ENCODE results near the gene TBXAS1. TPM values are rescaled to one million over a fixed set of nuclear protein-coding genes. Genes with fewer than 3 reads are reported as not detected.
A peak's percentile ranks its signal among the peaks of the same experiment; 100 is the strongest.

The TBXAS1 gene
- total RNA-seq, 2 experiments from 2014 or later = 3.6 to 5.1 TPM

DNA sequence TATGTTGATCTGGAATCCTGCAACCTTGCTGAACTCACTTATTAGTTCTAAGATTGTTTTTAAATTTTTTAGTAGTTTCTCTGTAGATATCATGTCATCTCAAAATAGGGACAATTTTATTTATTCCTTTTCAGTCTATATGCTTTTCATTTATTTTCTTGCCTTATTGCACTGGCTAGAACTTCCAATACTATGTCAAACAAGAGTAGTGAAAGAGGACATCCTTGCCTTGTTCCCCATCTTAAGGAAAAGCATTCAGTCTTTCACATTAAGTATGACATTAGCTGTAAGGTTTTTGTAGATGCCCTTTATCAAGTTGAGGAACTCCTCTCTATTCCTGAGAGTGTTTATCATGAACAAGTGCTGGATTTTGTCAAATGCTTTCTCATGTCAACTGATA, 77.8 kb downstream of the TBXAS1 start:
- peaks cover 10% of the 10 kb centered on the region for H3K9me3 Mint-ChIP-seq (ENCODE audit: low read depth)
- H3K4me3 Mint-ChIP-seq = no peak overlapping the region
- H3K36me3 Mint-ChIP-seq (ENCODE audit: low read depth) = no peaks in the 10 kb centered on the region
- no peak overlapping the region for H3K27ac Mint-ChIP-seq
- H3K27me3 Mint-ChIP-seq = no peaks in the 10 kb centered on the region
- ATAC-seq (no peak), DNase-seq (no peak)
- POLR2A ChIA-PET = no interaction called here
- CTCF ChIA-PET = no interaction called here
- peaks cover 7% of the 10 kb centered on the region for H3K4me1 Mint-ChIP-seq
- intact Hi-C loops (cut with DNase I, micrococcal nuclease) = no loop called here

DNA sequence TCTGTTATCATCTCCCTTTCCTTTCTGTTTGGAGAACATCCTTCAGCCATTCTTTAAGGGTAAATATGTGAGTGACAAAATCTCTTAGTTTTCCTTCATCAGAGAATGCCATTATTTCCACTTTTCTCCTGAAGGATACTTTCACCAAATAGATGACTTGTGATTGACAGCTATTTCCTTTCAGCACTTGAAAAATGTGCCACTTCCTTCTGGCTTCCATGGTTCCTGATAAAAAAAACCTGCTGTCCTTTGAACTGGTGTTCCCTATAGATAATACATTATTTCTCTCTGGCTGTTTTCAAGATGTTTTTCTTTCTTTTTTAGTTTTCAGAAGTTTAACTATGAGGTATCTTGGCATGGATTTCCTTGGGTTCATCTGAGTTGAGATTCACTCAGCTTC, 79.7 kb downstream of the TBXAS1 start:
- POLR2A ChIA-PET = no interaction called here
- H3K4me3 Mint-ChIP-seq = no peak overlapping the region
- DNase-seq = no peak

DNA sequence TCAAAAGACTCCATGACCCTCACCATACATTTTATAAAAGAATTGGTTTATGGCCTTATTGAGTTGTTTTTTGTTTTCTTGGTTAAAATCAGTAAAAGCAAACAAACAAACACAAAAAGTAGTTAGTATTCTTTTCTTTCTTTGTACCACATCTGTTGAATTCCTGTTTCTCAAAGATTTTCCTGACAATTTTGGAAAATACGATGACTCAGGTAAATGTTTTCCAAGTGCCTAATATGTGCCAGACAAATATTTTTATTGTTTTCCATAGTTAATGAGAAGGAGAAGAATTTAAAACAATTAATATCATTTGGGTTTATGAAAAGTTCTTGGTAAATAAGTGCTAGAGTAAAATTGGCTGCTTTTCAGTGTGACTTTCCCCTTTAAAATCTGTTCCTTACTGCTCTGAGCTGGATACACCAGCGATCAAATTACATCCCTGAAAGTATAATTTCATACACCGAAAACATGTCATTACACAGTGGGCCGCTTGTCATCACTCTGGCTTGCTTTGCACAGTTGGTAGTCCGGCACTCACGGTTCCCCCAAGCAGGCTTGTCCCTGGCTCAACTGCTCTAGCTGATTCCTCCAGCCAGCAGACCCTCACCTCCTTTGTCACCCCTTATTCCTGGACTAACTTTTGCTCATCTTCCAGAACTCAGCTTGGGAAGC, 80.5 kb downstream of the TBXAS1 start:
- Mint-ChIP-seq H3K27ac (no peak overlapping the region), H3K4me3 (no peak overlapping the region), H3K4me1 (peaks cover 7% of the 10 kb centered on the region), H3K9me3 (ENCODE audit: low read depth) (no peaks in the 10 kb centered on the region), H3K36me3 (ENCODE audit: low read depth) (peaks cover 2% of the 10 kb centered on the region), H3K27me3 (peaks cover under 1% of the 10 kb centered on the region)
- DNase-seq = no peak
- ChIA-PET CTCF (interaction anchor here (0.7 to 1.0 kb wide), 2 partner anchors 20 to 264 kb away, joined by 3 read pairs; no protein-coding TSS in a partner anchor), POLR2A (no interaction called here)
- intact Hi-C loops (cut with DNase I, micrococcal nuclease) = no loop called here
- no peak for ATAC-seq

More for the DNA sequence above, 79.7 kb downstream of the TBXAS1 start:
- no peak for ATAC-seq
- H3K36me3 Mint-ChIP-seq (ENCODE audit: low read depth) = no peaks in the 10 kb centered on the region
- H3K9me3 Mint-ChIP-seq (ENCODE audit: low read depth) = no peaks in the 10 kb centered on the region
- intact Hi-C loops (cut with DNase I, micrococcal nuclease) = no loop called here
- H3K4me1 Mint-ChIP-seq = peaks cover 7% of the 10 kb centered on the region
- CTCF ChIA-PET = interaction anchor here (1.0 kb wide), 1 partner anchor 263 kb away, joined by 3 read pairs; no protein-coding TSS in a partner anchor
- no peaks in the 10 kb centered on the region for H3K27me3 Mint-ChIP-seq
- no peak overlapping the region for H3K27ac Mint-ChIP-seq

DNA sequence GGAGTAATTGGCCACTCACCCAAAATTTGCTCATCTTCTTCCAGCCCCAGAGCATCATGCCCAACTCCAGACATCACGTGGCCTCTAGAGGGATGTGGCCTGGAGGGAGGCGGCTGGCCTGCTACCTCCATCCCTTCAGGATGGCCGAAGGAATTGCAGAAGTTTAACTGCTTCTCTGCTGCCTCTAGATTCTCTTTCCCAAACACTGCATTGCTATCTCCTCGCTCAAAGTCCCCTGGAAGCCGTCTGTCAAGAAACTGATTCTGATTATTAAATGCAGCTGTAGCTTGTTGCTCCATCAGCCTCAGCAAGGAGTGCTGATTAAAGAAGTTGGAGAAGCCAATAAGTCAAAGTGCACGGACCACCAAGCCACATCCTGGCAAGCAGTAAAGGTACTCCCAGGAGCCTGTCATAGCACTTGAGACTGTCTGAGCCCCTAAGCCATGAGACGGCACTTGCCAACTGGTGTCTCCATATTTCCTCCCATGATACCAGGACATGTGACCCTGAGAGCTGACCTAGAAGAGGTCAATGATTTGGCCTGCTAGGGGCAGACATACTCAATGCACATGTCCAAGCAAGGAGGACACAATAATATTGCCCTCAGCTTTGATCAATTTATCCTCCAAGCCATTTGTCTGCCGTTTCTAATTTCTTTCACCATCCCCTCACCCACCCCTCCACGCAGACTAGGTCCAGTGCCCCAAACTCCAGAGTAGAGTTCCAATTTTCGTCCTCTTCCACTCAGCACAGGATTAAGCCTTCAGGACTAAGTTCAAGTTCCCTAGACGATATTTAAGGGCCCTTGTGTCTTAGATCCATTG, 84.2 kb downstream of the TBXAS1 start:
- POLR2A ChIA-PET = interaction anchor here (0.6 kb wide), 1 partner anchor 18 kb away, joined by 4 read pairs; no protein-coding TSS in a partner anchor
- ATAC-seq (no peak), DNase-seq (no peak)
- no peak overlapping the region for H3K4me3 Mint-ChIP-seq
- intact Hi-C loops (cut with DNase I, micrococcal nuclease) = no loop called here
- peaks cover 27% of the 10 kb centered on the region for H3K4me1 Mint-ChIP-seq
- no peak overlapping the region for H3K27ac Mint-ChIP-seq
- H3K9me3 Mint-ChIP-seq (ENCODE audit: low read depth) = no peaks in the 10 kb centered on the region
- CTCF ChIA-PET = interaction anchor here (0.6 kb wide), 1 partner anchor 171 kb away, joined by 3 read pairs; no protein-coding TSS in a partner anchor
- peaks cover 3% of the 10 kb centered on the region for H3K27me3 Mint-ChIP-seq
- H3K36me3 Mint-ChIP-seq (ENCODE audit: low read depth) = peaks cover 5% of the 10 kb centered on the region

DNA sequence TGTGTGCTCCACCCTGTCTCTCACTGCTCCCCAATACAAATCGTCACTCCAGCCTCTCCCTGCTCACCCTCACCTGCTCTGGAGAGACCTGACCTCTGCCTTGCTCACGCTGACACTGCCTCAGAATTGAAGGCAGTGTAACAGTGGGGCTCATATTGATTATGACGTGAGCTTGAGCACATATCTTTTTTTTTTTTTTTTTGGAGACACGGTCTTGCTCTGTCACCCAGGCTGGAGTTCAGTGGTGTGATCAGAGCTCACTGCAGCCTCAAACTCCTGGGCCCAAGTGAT, 84.7 kb downstream of the TBXAS1 start:
- Mint-ChIP-seq H3K4me3 (no peak overlapping the region), H3K27me3 (peaks cover 3% of the 10 kb centered on the region), H3K4me1 (peaks cover 25% of the 10 kb centered on the region), H3K27ac (no peak overlapping the region), H3K9me3 (ENCODE audit: low read depth) (no peaks in the 10 kb centered on the region), H3K36me3 (ENCODE audit: low read depth) (peaks cover 5% of the 10 kb centered on the region)
- no peak for DNase-seq
- intact Hi-C loops (cut with DNase I, micrococcal nuclease) = no loop called here
- ChIA-PET POLR2A (no interaction called here), CTCF (no interaction called here)
- no peak for ATAC-seq

DNA sequence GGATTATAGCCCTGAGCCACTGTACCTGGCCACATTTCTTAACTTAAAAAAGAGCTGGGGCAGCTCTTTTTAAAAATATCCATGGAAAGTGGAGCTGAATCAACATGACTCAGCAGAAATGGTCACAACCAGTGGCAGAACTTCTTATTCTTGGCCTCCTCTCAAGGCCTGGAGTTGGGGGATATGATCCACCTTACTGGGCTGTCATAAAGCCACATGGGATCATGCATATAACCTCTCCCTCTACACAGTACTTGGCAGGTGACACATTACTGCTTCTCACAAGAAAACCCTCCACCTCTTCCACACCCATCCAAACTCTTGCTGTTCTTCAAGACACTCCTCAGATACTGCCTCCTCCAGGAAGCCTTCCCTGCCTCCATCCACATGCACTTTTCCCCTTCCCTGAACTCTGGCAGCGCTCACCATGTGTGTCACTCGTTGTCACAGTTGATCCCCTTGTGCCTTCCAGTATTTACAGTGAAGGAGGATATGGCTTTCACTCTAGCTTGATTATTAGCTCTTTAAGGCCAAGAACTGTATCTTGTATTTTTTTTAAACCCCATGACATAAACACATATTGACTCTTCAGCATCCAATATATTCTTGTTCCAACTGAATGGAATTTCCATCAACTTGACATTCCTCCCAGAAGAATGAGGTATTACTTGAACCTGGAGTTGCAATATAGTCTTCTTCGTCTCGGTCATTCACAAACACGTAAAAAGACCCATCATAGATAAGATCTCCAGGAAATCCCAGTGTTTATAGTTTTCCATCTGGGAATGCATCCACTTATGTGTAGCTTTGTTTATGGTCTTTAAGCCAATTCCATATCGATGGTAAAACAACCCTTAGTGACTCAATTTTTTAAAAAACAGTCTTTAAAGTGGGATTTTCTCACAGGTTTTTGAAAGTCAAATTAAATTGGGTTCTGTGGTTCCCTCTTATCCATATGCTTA, 85.5 kb downstream of the TBXAS1 start:
- H3K27ac Mint-ChIP-seq = no peak overlapping the region
- peaks cover 3% of the 10 kb centered on the region for H3K27me3 Mint-ChIP-seq
- POLR2A ChIA-PET = no interaction called here
- DNase-seq (no peak), ATAC-seq (no peak)
- H3K36me3 Mint-ChIP-seq (ENCODE audit: low read depth) = peaks cover 5% of the 10 kb centered on the region
- H3K4me3 Mint-ChIP-seq = no peak overlapping the region
- intact Hi-C loops (cut with DNase I, micrococcal nuclease) = loop anchor here in 1 of 2 experiments (5.0 kb wide), 1 partner anchor 552 kb away; no protein-coding TSS in a partner anchor
- H3K4me1 Mint-ChIP-seq = peaks cover 25% of the 10 kb centered on the region
- CTCF ChIA-PET = interaction anchor here (0.5 to 1.5 kb wide), 3 partner anchors 13 to 269 kb away, joined by 3 to 4 read pairs (median 3); no protein-coding TSS in a partner anchor
- no peaks in the 10 kb centered on the region for H3K9me3 Mint-ChIP-seq (ENCODE audit: low read depth)

DNA sequence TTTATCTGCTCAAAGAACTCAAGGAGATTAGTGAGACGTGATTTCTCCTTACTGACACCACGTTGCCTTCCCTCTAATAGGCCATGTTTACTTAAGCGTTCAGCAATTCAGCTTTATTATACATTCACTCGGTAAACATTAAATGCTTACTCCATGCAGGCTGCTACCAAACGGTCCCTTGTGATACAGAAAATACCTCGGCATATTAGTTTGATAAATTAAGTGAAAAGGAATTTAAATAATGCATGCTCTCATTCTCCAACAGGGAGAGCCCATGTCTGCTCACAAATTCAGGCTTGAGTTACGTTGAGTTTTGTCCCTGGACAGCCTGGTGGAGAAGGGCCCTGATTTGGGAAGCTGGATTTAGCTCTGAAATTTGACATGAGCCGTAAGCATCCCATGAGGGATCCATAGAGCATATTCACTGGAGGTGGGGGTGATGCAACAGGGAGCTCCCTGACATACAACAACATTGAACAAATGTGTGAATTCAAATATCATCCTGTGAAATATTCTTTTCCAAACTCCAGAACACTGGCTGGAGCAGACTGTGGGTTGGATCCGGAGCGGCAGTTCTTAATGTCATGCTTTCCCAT, 86.3 kb downstream of the TBXAS1 start:
- Mint-ChIP-seq H3K4me1 (peaks cover 25% of the 10 kb centered on the region), H3K36me3 (ENCODE audit: low read depth) (peaks cover 5% of the 10 kb centered on the region), H3K9me3 (ENCODE audit: low read depth) (no peaks in the 10 kb centered on the region), H3K4me3 (no peak overlapping the region), H3K27ac (no peak overlapping the region), H3K27me3 (peaks cover 3% of the 10 kb centered on the region)
- CTCF ChIA-PET = interaction anchor here (0.7 to 1.5 kb wide), 3 partner anchors 83 to 270 kb away, joined by 3 read pairs; no protein-coding TSS in a partner anchor
- DNase-seq = no peak
- ATAC-seq = no peak
- POLR2A ChIA-PET = no interaction called here
- intact Hi-C loops (cut with DNase I, micrococcal nuclease) = loop anchor here in 1 of 2 experiments (5.0 kb wide), 1 partner anchor 553 kb away; no protein-coding TSS in a partner anchor

DNA sequence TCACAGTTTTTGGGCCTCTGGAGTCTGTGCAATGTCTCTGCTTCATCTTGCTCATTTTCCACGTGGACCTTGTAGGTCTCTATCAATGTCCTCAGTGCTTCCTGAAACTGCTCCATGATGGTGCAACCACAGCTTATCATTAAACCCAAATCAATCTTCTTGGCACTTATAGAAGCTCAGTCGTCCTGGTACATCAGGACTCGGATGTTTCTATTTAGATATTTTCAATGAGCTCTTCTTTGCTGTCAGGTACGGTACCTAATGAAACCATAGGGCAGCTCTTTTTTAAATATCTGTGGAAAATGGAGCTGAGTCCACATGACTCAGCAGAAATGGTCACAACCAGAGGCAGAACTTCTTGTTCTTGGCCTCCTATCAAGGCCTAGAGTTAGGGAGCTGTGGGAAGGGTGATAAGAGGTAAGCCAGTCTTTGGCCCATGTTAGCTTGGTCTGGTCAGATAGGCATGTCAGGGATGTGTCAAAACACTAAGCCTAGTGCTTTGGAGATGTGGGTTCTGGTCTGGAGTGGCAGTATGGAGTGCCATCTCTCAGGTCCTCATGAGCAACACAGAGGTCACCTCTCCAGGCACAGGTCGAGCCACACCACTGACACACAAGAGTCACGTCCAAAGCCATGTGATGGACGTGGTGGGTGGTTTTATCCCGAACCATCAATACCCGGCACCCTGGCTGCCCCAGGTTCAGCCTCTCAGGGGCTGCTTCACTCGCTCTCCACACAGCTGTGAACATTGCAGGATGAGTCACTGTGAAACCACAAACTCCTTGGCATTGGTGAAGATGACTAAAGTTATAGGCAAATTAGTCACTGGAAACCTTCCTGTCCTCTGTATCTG, 87.0 kb downstream of the TBXAS1 start:
- peaks cover 3% of the 10 kb centered on the region for H3K27me3 Mint-ChIP-seq
- intact Hi-C loops (cut with DNase I, micrococcal nuclease) = loop anchor here (1.0 to 5.0 kb wide), 5 partner anchors 13 to 554 kb away; no protein-coding TSS in a partner anchor
- peaks cover 5% of the 10 kb centered on the region for H3K36me3 Mint-ChIP-seq (ENCODE audit: low read depth)
- H3K27ac Mint-ChIP-seq = peak overlapping the region; percentile 52
- DNase-seq (peak; percentile 83), ATAC-seq (peak; percentile 95)
- ChIA-PET POLR2A (interaction anchor here (0.8 to 1.0 kb wide), 3 partner anchors 136 to 235 kb away, joined by 3 read pairs; no protein-coding TSS in a partner anchor), CTCF (interaction anchor here (0.6 to 1.6 kb wide), 9 partner anchors 12 to 306 kb away, joined by 3 to 4 read pairs (median 3); no protein-coding TSS in a partner anchor)
- peak overlapping the region; percentile 35 for H3K4me3 Mint-ChIP-seq
- no peaks in the 10 kb centered on the region for H3K9me3 Mint-ChIP-seq (ENCODE audit: low read depth)
- peaks cover 25% of the 10 kb centered on the region for H3K4me1 Mint-ChIP-seq

DNA sequence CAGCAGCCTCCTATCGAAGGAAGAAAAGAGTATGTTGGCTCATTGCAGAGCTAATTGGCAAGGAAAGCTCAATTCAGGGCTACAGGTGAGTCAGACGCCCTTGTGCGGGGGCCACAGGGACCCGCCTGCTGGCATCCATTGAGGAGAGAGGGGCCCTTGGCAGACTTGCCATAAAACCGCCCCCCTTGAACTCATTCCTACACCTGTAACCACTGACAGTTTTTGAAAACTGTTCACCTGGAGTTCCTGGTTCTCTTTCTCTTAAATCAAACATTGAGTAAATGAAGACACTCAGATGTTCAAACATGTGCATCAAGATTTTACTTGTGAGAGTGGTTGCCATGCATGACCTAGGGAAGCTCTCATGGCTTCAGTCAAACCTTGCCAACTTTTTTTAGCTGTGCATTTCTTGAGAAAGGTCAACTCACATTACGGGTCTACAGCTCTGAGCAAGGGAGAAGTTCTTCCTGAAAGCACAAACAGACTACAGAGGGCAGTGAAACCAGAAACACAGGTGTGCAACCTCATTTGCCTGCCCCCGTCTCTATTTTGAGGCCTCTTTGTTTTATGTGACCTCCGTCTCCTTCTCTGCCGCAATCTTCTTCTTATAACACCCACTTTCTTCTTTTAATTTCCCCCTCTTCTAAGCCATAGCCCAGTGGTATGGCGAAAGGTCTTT, 87.8 kb downstream of the TBXAS1 start:
- CTCF ChIA-PET = interaction anchor here (0.6 to 1.6 kb wide), 6 partner anchors 12 to 307 kb away, joined by 3 to 4 read pairs (median 3); no protein-coding TSS in a partner anchor
- peak; percentile 47 for ATAC-seq

More for the DNA sequence above, 87.8 kb downstream of the TBXAS1 start:
- POLR2A ChIA-PET = interaction anchor here (0.5 to 1.0 kb wide), 4 partner anchors 137 to 586 kb away, joined by 3 read pairs; no protein-coding TSS in a partner anchor
- peak; percentile 35 for DNase-seq
- Mint-ChIP-seq H3K27me3 (peaks cover 3% of the 10 kb centered on the region), H3K4me1 (peaks cover 25% of the 10 kb centered on the region), H3K9me3 (ENCODE audit: low read depth) (no peaks in the 10 kb centered on the region), H3K36me3 (ENCODE audit: low read depth) (peaks cover 5% of the 10 kb centered on the region), H3K4me3 (peak overlapping the region; percentile 17), H3K27ac (peak overlapping the region; percentile 77)
- intact Hi-C loops (cut with DNase I, micrococcal nuclease) = loop anchor here (1.0 to 5.0 kb wide), 5 partner anchors 12 to 555 kb away; no protein-coding TSS in a partner anchor

Measured in activated CD4-positive, alpha-beta T cell treated with anti-CD3 and anti-CD28 coated beads for 36 hours (primary cell).